ENCODE results near the gene CYP1A2. TPM values are rescaled to one million over a fixed set of nuclear protein-coding genes. Genes with fewer than 3 reads are reported as not detected.

The CYP1A2 gene
- total and polyA plus RNA-seq, 4 donors = 0.05 to 0.57 (median 0.17) TPM; not detected in 1

GRCh38 chr15:74767167-74768098, 18.8 kb downstream of the CYP1A2 start:
- ATAC-seq (ENCODE audit: insufficient read depth, low FRiP score) = no peak
- Histone ChIP-seq H3K4me1 (ENCODE audit: control insufficient read depth in 5 of 5, insufficient read depth in 5 of 5, low read length in 5 of 5) (peaks cover 0 to 11% (median 0%) of the 10 kb centered on the region in 5 donors), H3K27me3 (ENCODE audit: control insufficient read depth in 3 of 3, insufficient read depth in 3 of 3, low read length in 2 of 3) (no peaks in the 10 kb centered on the region), H3K9ac (ENCODE audit: insufficient read depth in 1 of 2, low read length in 2 of 2) (no peak overlapping the region), H3K4me3 (no peak overlapping the region), H3K9me3 (ENCODE audit: control insufficient read depth in 4 of 4, insufficient read depth in 3 of 4, low read length in 3 of 4) (no peaks in the 10 kb centered on the region), H3K36me3 (ENCODE audit: control insufficient read depth in 4 of 4, insufficient read depth in 4 of 4, low read length in 4 of 4) (no peaks in the 10 kb centered on the region), H3K27ac (ENCODE audit: low read depth in 1 of 2, low read length in 1 of 2) (peak overlapping the region in 1 of 2 donors; percentile 3)
- TF ChIP-seq, protein P1, sequence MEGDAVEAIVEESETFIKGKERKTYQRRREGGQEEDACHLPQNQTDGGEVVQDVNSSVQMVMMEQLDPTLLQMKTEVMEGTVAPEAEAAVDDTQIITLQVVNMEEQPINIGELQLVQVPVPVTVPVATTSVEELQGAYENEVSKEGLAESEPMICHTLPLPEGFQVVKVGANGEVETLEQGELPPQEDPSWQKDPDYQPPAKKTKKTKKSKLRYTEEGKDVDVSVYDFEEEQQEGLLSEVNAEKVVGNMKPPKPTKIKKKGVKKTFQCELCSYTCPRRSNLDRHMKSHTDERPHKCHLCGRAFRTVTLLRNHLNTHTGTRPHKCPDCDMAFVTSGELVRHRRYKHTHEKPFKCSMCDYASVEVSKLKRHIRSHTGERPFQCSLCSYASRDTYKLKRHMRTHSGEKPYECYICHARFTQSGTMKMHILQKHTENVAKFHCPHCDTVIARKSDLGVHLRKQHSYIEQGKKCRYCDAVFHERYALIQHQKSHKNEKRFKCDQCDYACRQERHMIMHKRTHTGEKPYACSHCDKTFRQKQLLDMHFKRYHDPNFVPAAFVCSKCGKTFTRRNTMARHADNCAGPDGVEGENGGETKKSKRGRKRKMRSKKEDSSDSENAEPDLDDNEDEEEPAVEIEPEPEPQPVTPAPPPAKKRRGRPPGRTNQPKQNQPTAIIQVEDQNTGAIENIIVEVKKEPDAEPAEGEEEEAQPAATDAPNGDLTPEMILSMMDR (IDR thresholded peaks at IDR 0.05; ENCODE audit: control extremely low read depth, extremely low read depth) = no peak
- DNase-seq = no peak
- 82 to 87% methylated on average over 14 of the region's 14 CpGs for WGBS, 2 donors

- H3K4me3 ChIP-seq = no peak overlapping the region
- no peak overlapping the region for H3K9ac ChIP-seq (ENCODE audit: insufficient read depth in 1 of 2, low read length in 2 of 2)
- H3K9me3 ChIP-seq (ENCODE audit: control insufficient read depth in 4 of 4, insufficient read depth in 3 of 4, low read length in 3 of 4) = no peaks in the 10 kb centered on the region
- ATAC-seq (ENCODE audit: insufficient read depth, low FRiP score) = no peak
- peak overlapping the region in 1 of 2 donors; percentile 41 for H3K27ac ChIP-seq (ENCODE audit: low read depth in 1 of 2, low read length in 1 of 2)
- H3K4me1 ChIP-seq (ENCODE audit: control insufficient read depth in 5 of 5, insufficient read depth in 5 of 5, low read length in 5 of 5) = peaks cover 0 to 4% (median 0%) of the 10 kb centered on the region in 5 donors
- no peaks in the 10 kb centered on the region for H3K27me3 ChIP-seq (ENCODE audit: control insufficient read depth in 3 of 3, insufficient read depth in 3 of 3, low read length in 2 of 3)
- TF ChIP-seq, protein P1 (IDR thresholded peaks at IDR 0.05; ENCODE audit: control extremely low read depth, extremely low read depth) = no peak
- no peaks in the 10 kb centered on the region for H3K36me3 ChIP-seq (ENCODE audit: control insufficient read depth in 4 of 4, insufficient read depth in 4 of 4, low read length in 4 of 4)
- WGBS, 2 donors = 30 to 44% methylated on average over 15 of the region's 15 CpGs
- no peak for DNase-seq
These were observed 19.6 kb downstream of the CYP1A2 start for GRCh38 chr15:74768099-74768770.

DNA sequence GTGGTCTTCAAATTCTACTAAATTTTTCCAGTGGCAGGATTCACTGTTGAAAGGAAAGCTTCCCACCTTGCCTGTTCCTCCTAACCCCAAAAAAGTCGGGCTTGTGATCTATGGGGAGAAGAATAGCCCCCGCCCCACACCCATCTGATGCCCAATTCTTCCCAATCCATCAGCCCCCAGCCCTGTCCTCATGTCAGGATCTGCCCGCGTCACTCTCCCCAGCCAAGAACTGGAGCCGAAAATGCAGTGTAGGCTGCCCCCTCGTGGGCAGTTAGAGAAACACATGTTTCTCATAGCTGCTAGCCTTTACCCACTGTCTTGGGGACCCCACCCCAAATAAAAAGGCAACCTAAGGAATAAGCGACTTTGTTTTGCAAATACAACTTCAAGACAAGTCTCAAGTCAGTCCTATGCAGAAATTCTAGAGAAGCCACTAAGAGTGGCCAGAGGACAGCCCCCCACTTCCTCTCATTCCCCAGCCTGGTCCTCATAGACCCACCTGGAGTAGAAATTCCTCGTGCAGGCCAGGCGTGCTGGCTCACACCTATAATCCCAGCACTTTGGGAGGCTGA, 20.2 kb downstream of the CYP1A2 start:
- Histone ChIP-seq H3K36me3 (ENCODE audit: control insufficient read depth in 4 of 4, insufficient read depth in 4 of 4, low read length in 4 of 4) (no peaks in the 10 kb centered on the region), H3K27me3 (ENCODE audit: control insufficient read depth in 3 of 3, insufficient read depth in 3 of 3, low read length in 2 of 3) (no peaks in the 10 kb centered on the region), H3K27ac (ENCODE audit: low read depth in 1 of 2, low read length in 1 of 2) (peak overlapping the region in 1 of 2 donors; percentile 41), H3K9ac (ENCODE audit: insufficient read depth in 1 of 2, low read length in 2 of 2) (no peak overlapping the region), H3K4me1 (ENCODE audit: control insufficient read depth in 5 of 5, insufficient read depth in 5 of 5, low read length in 5 of 5) (peaks cover 0 to 3% (median 0%) of the 10 kb centered on the region in 5 donors), H3K9me3 (ENCODE audit: control insufficient read depth in 4 of 4, insufficient read depth in 3 of 4, low read length in 3 of 4) (no peaks in the 10 kb centered on the region), H3K4me3 (no peak overlapping the region)
- WGBS, 2 donors = 3 to 8% methylated on average over 9 of the region's 9 CpGs
- ATAC-seq (ENCODE audit: insufficient read depth, low FRiP score) (peak; percentile 80), DNase-seq (peak; percentile 62 to 68 (median 65))
- TF ChIP-seq, protein P1 (IDR thresholded peaks at IDR 0.05; ENCODE audit: control extremely low read depth, extremely low read depth) = peak; percentile 76
